ENCODE measurements around the gene KAT6B. TPM values are rescaled to one million over a fixed set of nuclear protein-coding genes. Genes with fewer than 3 reads are reported as not detected.
"Not testable (repeated sequence)": the region's sequence is repeated elsewhere in the genome, so short reads cannot be mapped to it uniquely, and the experiment has no call there.

KAT6B gene
- total RNA-seq, 1 donor from 2014 or later: 41.0 TPM

GRCh38 chr10:75043256-75044131, 217.1 kb downstream of the KAT6B start:
- H3K9me3 ChIP-seq (replicated peaks): no peaks in the 10 kb centered on the region
- no peak for TF ChIP-seq CTCF (IDR thresholded peaks at IDR 0.05; ENCODE audit: borderline replicate concordance)
- intact Hi-C loops (cut with micrococcal nuclease): no loop called here

DNA sequence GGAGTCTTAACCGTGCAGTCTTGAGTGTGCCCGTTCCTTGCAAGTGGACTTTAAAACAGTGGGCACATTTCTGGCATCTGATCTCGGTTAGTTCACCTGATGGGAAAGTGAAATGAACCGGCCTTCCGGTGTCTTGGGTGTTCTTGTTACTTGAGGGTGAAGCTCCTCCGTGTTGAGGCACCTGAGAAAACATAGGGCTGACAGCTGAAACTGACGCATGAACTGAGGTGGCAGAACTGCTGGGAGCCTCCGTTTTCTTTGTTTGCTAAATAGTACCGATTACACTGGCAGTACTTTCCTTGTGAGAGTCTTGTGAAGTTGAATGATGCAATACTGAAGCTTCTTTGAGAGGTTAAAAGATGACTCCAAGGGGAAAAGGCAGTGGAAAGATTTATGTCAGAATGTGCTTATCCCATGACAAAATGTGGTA, 222.3 kb downstream of the KAT6B start:
- no peaks in the 10 kb centered on the region for H3K9me3 ChIP-seq (replicated peaks)
- TF ChIP-seq CTCF (IDR thresholded peaks at IDR 0.05; ENCODE audit: borderline replicate concordance): no peak
- H3K4me1 ChIP-seq: peaks cover 11% of the 10 kb centered on the region
- intact Hi-C loops (cut with micrococcal nuclease): no loop called here
- H3K36me3 ChIP-seq: no peaks in the 10 kb centered on the region
- peaks cover 13% of the 10 kb centered on the region for H3K27me3 ChIP-seq (ENCODE audit: low read depth)
- no peak overlapping the region for H3K4me3 ChIP-seq
- H3K27ac ChIP-seq (replicated peaks): no peak overlapping the region
- DNase-seq: no peak

More at GRCh38 chr10:75043256-75044131, 217.1 kb downstream of the KAT6B start:
- Histone ChIP-seq H3K4me1 (peaks cover 7% of the 10 kb centered on the region), H3K27ac (replicated peaks) (no peak overlapping the region), H3K27me3 (ENCODE audit: low read depth) (peaks cover 14% of the 10 kb centered on the region), H3K36me3 (no peaks in the 10 kb centered on the region), H3K4me3 (no peak overlapping the region)
- no peak for DNase-seq

GRCh38 chr10:75049316-75050148, 223.1 kb downstream of the KAT6B start:
- Histone ChIP-seq H3K36me3 (no peaks in the 10 kb centered on the region), H3K27ac (replicated peaks) (no peak overlapping the region), H3K9me3 (replicated peaks) (no peaks in the 10 kb centered on the region), H3K4me1 (peaks cover 11% of the 10 kb centered on the region), H3K27me3 (ENCODE audit: low read depth) (peaks cover 4% of the 10 kb centered on the region), H3K4me3 (no peak overlapping the region)
- no peak for DNase-seq
- no peak for TF ChIP-seq CTCF (IDR thresholded peaks at IDR 0.05; ENCODE audit: borderline replicate concordance)
- intact Hi-C loops (cut with micrococcal nuclease): no loop called here

GRCh38 chr10:75050149-75050919, 223.9 kb downstream of the KAT6B start:
- Histone ChIP-seq H3K9me3 (replicated peaks) (no peaks in the 10 kb centered on the region), H3K4me3 (no peak overlapping the region), H3K27me3 (ENCODE audit: low read depth) (peaks cover 4% of the 10 kb centered on the region), H3K36me3 (no peaks in the 10 kb centered on the region), H3K27ac (replicated peaks) (no peak overlapping the region), H3K4me1 (peaks cover 11% of the 10 kb centered on the region)
- intact Hi-C loops (cut with micrococcal nuclease): no loop called here
- DNase-seq: no peak
- no peak for TF ChIP-seq CTCF (IDR thresholded peaks at IDR 0.05; ENCODE audit: borderline replicate concordance)

DNA sequence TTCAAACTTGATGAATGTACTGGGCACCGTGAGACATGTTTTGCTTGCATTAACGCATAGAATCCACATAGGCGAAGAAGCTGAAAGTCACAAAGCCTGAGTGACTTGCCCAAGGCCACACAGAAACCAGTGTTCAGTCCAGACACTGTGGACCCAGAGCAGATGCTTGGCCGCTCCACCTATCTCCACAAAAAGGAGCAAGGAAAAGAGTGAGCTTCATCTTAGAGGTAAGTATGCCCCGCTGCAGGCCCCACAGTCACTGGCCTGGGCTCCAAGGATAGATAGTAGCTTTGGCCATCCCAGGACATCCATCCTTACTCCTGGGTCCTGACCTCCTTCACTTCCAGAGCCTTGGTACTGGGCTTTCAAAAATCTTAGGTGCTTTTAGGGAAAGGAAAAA, 224.9 kb downstream of the KAT6B start:
- TF ChIP-seq CTCF (IDR thresholded peaks at IDR 0.05; ENCODE audit: borderline replicate concordance): no peak
- Histone ChIP-seq H3K4me3 (no peak overlapping the region), H3K4me1 (peaks cover 11% of the 10 kb centered on the region), H3K36me3 (no peaks in the 10 kb centered on the region), H3K9me3 (replicated peaks) (no peaks in the 10 kb centered on the region), H3K27me3 (ENCODE audit: low read depth) (no peaks in the 10 kb centered on the region), H3K27ac (replicated peaks) (no peak overlapping the region)
- intact Hi-C loops (cut with micrococcal nuclease): no loop called here
- DNase-seq: no peak

- intact Hi-C loops (cut with micrococcal nuclease); H3K9me3 ChIP-seq (replicated peaks); DNase-seq; H3K27me3 ChIP-seq (ENCODE audit: low read depth); H3K4me3 ChIP-seq; H3K27ac ChIP-seq (replicated peaks); H3K36me3 ChIP-seq; H3K4me1 ChIP-seq: not testable (repeated sequence)
Observed at GRCh38 chr10:75055896-75056406, 229.6 kb downstream of the KAT6B start.
